Ascending aorta (tissue), 2 donors: ENCODE results near the gene LYVE1. TPM values are rescaled to one million over a fixed set of nuclear protein-coding genes. Genes with fewer than 3 reads are reported as not detected.

Experiments
- DNase-seq, 2 donors: peaks; one replicate each; pipeline ENCODE4 v3.0.0-alpha.2; 2019; ENCODE audit warnings: low spot score in 2 of 2
- H3K27ac ChIP-seq, 2 donors: fragments of 200-600 bp; sonication (generic); one replicate each; pipeline ENCODE4 v1.5.1; 2016 to 2017; ENCODE audit warnings: mild to moderate bottlenecking in 1 of 2
- H3K27me3 ChIP-seq: fragments of 200-600 bp; sonication (generic); one replicate; pipeline ENCODE4 v1.5.1; 2017
- H3K36me3 ChIP-seq, 2 donors: fragments of 200-600 bp; sonication (generic); one replicate each; pipeline ENCODE4 v1.5.1; 2016
- H3K4me1 ChIP-seq, 2 donors: fragments of 200-600 bp; sonication (generic); one replicate each; pipeline ENCODE4 v1.5.1; 2016 to 2017; ENCODE audit warnings: mild to moderate bottlenecking in 1 of 2
- H3K4me3 ChIP-seq, 2 donors: fragments of 200-600 bp; sonication (generic); one replicate each; pipeline ENCODE4 v1.5.1; 2016 to 2017; ENCODE audit warnings: mild to moderate bottlenecking in 1 of 2
- H3K9me3 ChIP-seq, 2 donors: fragments of 200-600 bp; sonication (generic); one replicate each; pipeline ENCODE4 v1.5.1; 2016
- intact Hi-C: fragments of 100-400 bp; cut with DNase I; formaldehyde crosslinking; loops from one replicate; pipeline ENCODE4 v1.15.1; 2023
- total RNA-seq: library from RNA; depleted of rRNA; stranded (reverse); fragments of >200 nt; gene quantifications from one replicate; pipeline ENCODE4 v1.1.0, GENCODE V29; 2016
- TF ChIP-seq, protein P1 (sequence below), 3 experiments: fragments of 200-600 bp in 2 of 3; fragments of 450-650 bp in 1 of 3; sonication (generic) in 2 of 3; IDR thresholded peaks; one replicate each; pipeline ENCODE4 v1.5.1; 2016 to 2019; ENCODE audit warnings: antibody characterized with exemption in 3 of 3, mild to moderate bottlenecking in 1 of 3, moderate library complexity in 1 of 3

LYVE1 gene
- total RNA-seq, 1 donor from 2014 or later = 66.3 TPM

DNA sequence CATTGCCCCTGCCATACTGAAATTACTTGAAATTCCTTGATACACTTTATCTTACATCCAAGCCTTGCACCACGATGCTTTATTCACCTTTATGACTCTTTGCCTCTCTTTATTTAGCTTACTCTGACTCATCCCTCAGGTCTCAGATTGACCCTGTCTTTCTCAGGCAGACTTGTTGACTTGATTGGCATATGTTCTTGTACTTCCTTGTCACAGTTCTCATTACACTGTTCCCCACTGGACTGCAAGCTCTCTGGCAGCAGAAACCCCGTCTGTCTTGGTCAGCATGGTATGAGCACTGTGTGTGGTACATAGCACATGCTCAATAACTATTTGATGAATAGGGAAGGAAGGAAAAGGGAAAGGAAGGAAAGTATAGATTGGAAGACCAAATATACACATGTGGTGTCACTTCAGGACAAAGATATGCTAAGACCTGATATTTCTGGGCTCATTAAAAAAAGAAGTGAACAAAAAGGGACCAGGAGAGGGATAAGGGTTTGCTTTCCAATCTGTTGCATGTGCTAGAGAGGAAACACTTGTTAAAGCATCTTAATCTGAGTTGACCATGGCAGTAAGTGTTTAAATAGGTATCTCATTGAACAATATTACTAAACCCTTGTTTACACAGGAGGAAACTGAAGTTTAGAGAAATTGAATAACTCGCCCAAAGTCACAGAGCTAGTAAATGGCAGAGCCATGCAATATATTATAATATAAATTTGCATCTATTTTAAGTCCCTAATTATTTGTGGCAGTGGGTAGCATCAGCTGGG lies 7.2 kb downstream of the LYVE1 start:
- no peak overlapping the region for H3K27ac ChIP-seq
- TF ChIP-seq, protein P1, sequence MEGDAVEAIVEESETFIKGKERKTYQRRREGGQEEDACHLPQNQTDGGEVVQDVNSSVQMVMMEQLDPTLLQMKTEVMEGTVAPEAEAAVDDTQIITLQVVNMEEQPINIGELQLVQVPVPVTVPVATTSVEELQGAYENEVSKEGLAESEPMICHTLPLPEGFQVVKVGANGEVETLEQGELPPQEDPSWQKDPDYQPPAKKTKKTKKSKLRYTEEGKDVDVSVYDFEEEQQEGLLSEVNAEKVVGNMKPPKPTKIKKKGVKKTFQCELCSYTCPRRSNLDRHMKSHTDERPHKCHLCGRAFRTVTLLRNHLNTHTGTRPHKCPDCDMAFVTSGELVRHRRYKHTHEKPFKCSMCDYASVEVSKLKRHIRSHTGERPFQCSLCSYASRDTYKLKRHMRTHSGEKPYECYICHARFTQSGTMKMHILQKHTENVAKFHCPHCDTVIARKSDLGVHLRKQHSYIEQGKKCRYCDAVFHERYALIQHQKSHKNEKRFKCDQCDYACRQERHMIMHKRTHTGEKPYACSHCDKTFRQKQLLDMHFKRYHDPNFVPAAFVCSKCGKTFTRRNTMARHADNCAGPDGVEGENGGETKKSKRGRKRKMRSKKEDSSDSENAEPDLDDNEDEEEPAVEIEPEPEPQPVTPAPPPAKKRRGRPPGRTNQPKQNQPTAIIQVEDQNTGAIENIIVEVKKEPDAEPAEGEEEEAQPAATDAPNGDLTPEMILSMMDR (IDR thresholded peaks at IDR 0.05) = no peak
- intact Hi-C loops = no loop called here

DNA sequence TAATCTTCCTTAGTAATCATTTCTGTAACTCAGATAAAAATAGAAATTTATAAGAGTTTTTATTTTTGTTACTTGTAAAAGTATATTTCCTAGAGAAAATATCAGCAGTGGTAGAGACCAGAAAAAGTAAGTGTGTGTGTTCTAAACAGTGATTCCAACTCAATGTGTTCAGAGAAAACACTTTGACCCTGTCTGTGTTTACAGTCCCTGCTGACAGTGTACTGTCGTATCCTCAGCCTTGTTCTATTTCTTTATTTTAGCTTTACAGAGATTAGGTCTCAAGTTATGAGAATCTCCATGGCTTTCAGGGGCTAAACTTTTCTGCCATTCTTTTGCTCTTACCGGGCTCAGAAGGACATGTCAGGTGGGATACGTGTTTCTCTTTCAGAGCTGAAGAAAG lies 10.2 kb downstream of the LYVE1 start:
- no peak for DNase-seq
- Histone ChIP-seq H3K4me1 (no peaks in the 10 kb centered on the region), H3K27me3 (no peaks in the 10 kb centered on the region), H3K36me3 (peaks cover 0 to 27% of the 10 kb centered on the region in 2 donors), H3K9me3 (no peaks in the 10 kb centered on the region), H3K4me3 (no peak overlapping the region), H3K27ac (no peak overlapping the region)
- intact Hi-C loops = no loop called here
- TF ChIP-seq, protein P1 (IDR thresholded peaks at IDR 0.05) = no peak

More for the DNA sequence above, 7.2 kb downstream of the LYVE1 start:
- no peak for DNase-seq
- no peaks in the 10 kb centered on the region for H3K9me3 ChIP-seq
- peaks cover 0 to 27% of the 10 kb centered on the region in 2 donors for H3K36me3 ChIP-seq
- no peaks in the 10 kb centered on the region for H3K27me3 ChIP-seq
- H3K4me3 ChIP-seq = no peak overlapping the region
- H3K4me1 ChIP-seq = peaks cover 0 to 6% of the 10 kb centered on the region in 2 donors

- DNase-seq = no peak
- peaks cover 0 to 21% of the 10 kb centered on the region in 2 donors for H3K36me3 ChIP-seq
- no peak overlapping the region for H3K27ac ChIP-seq
- intact Hi-C loops = no loop called here
- H3K4me3 ChIP-seq = no peak overlapping the region
- TF ChIP-seq, protein P1 (IDR thresholded peaks at IDR 0.05) = no peak
- no peaks in the 10 kb centered on the region for H3K9me3 ChIP-seq
- H3K4me1 ChIP-seq = no peaks in the 10 kb centered on the region
- no peaks in the 10 kb centered on the region for H3K27me3 ChIP-seq
These were observed 11.9 kb downstream of the LYVE1 start for GRCh38 chr11:10556590-10556989.

- TF ChIP-seq, protein P1 (IDR thresholded peaks at IDR 0.05) = no peak
- Histone ChIP-seq H3K4me1 (no peaks in the 10 kb centered on the region), H3K9me3 (no peaks in the 10 kb centered on the region), H3K4me3 (no peak overlapping the region), H3K27ac (no peak overlapping the region), H3K27me3 (no peaks in the 10 kb centered on the region), H3K36me3 (peaks cover 0 to 1% of the 10 kb centered on the region in 2 donors)
- intact Hi-C loops = no loop called here
- DNase-seq = no peak
These were observed 16.6 kb downstream of the LYVE1 start for GRCh38 chr11:10551845-10552352.

DNA sequence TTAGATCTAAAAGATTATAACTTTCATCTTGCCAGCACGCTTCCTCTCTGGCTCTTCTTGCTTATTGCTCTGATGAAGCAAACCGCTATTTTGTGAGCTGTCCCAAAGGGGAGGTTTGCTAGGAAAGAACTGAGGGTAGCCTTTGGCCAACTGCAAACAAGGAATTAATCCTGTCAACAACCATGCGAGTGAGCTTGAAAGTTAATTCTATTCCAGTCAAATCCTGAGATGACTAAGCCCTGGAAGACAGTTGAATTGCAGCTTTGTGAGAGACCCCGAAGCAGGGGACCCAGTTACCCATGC lies 17.2 kb downstream of the LYVE1 start:
- Histone ChIP-seq H3K27me3 (no peaks in the 10 kb centered on the region), H3K27ac (no peak overlapping the region), H3K4me1 (no peaks in the 10 kb centered on the region), H3K36me3 (no peaks in the 10 kb centered on the region), H3K4me3 (no peak overlapping the region), H3K9me3 (no peaks in the 10 kb centered on the region)
- TF ChIP-seq, protein P1 (IDR thresholded peaks at IDR 0.05) = no peak
- intact Hi-C loops = no loop called here
- no peak for DNase-seq
